GM13977 (cell line): ENCODE data around the gene CNTFR.

Experiments used
- DNase-seq: peaks from one replicate; pipeline ENCODE4 v3.0.0; 2012; ENCODE audit warnings: low spot score
- in situ Hi-C: fragments of 300-500 bp; cut with MboI; formaldehyde crosslinking; loops from one replicate; pipeline ENCODE4 v1.12.0; 2022; ENCODE audit warnings: low sequenced_read_pairs, low pct_unique_long_range_greater_than_20kb, mixed read lengths, inconsistent platforms; ENCODE audit not compliant: unreplicated experiment
- TF ChIP-seq, protein P1 (sequence below): IDR thresholded peaks from 2 replicates; pipeline ENCODE4 v1.5.1; 2012; ENCODE audit warnings: mild to moderate bottlenecking, control low read depth; ENCODE audit not compliant: insufficient read depth; ENCODE audit errors: extremely low read depth, missing control alignments

CNTFR gene

DNA sequence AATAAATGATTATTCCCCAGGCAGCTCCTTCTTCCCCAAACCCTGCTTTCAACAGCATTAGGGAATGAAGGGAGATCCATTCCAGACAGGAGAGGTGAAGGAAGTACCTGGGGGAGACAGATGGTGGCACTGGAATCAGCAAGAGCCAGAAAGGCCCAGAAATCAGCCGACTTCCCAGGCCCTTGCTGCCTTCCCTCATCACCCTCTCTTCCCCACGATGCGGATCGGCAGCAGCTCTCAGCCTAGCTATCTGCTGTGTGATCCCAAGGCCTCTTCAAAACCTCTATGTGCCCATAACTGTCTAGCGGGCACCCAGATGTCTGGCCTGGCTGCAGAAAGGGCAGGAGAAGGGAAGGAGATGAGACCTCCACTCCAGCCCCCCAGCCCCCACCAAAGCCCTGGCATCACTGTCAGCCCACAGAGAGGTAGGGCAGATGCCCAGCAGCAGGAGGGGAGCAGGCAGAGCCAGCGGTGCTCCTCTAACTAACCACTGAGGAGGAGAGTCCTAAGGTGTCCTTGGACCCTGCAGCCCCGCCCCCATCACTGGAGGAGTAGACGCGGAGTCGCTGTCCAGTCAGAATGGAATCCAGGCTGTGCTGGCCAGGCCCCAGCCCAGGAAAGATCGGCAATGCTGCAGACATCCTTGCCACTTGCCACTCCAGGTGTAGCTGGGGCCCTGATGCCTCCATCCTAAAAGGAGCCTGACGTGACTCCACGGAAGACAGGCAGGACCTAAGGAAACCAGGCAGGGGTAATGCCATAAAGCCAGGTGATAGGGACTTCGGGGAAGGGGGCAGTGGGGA is 12.7 kb downstream of the CNTFR start:
- DNase-seq = no peak
- TF ChIP-seq, protein P1, sequence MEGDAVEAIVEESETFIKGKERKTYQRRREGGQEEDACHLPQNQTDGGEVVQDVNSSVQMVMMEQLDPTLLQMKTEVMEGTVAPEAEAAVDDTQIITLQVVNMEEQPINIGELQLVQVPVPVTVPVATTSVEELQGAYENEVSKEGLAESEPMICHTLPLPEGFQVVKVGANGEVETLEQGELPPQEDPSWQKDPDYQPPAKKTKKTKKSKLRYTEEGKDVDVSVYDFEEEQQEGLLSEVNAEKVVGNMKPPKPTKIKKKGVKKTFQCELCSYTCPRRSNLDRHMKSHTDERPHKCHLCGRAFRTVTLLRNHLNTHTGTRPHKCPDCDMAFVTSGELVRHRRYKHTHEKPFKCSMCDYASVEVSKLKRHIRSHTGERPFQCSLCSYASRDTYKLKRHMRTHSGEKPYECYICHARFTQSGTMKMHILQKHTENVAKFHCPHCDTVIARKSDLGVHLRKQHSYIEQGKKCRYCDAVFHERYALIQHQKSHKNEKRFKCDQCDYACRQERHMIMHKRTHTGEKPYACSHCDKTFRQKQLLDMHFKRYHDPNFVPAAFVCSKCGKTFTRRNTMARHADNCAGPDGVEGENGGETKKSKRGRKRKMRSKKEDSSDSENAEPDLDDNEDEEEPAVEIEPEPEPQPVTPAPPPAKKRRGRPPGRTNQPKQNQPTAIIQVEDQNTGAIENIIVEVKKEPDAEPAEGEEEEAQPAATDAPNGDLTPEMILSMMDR = no peak
- in situ Hi-C loops = loop anchor here (25.0 kb wide), 1 partner anchor 139 kb away; no protein-coding TSS in a partner anchor

- in situ Hi-C loops = loop anchor here (25.0 kb wide), 1 partner anchor 139 kb away; no protein-coding TSS in a partner anchor
- no peak for DNase-seq
- TF ChIP-seq, protein P1 = no peak
Measured at GRCh38 chr9:34575862-34576596, 13.5 kb downstream of the CNTFR start.

GRCh38 chr9:34575241-34575640 is 14.3 kb downstream of the CNTFR start:
- TF ChIP-seq, protein P1 = no peak
- in situ Hi-C loops = loop anchor here (25.0 kb wide), 1 partner anchor 138 kb away; no protein-coding TSS in a partner anchor
- no peak for DNase-seq

- TF ChIP-seq, protein P1 = no peak
- in situ Hi-C loops = no loop called here
- DNase-seq = no peak
Measured at GRCh38 chr9:34574571-34574970, 15.0 kb downstream of the CNTFR start.

DNA sequence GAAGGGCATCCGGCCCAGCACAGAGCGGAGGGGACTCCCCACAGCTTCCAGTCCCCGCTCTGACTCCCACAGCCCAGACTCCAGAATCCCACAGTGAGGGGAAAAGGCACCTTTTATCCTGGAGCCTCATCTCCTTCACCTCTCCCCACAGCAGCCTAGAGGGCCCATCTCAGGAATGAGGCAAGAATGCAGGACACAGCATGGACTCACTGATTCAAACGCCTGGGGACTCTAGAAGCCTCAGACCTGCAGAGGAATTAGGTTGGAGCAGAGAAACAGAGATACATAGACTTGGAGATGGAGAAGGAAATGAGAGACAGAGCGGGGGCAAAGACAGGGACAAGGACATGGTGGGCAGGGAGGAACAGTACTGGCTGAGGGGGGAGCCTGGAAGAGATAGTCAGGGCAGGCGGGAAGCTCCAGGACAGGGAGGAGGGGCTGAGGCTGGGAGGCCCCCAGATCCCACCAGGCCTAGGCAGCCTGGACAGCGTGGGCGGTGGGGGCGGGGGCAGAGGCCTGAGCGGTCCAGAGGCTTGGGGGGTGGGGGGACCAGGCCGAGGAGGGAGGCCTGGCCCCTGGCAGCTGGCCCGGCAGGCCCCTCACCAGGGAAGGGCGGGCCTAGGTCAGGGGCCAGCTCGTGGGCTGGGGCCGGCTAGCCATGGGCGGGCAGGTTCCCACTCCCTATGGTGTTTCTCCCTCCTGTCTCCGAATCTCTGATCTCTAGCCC is 15.8 kb downstream of the CNTFR start:
- in situ Hi-C loops = no loop called here
- no peak for DNase-seq
- TF ChIP-seq, protein P1 = no peak

DNA sequence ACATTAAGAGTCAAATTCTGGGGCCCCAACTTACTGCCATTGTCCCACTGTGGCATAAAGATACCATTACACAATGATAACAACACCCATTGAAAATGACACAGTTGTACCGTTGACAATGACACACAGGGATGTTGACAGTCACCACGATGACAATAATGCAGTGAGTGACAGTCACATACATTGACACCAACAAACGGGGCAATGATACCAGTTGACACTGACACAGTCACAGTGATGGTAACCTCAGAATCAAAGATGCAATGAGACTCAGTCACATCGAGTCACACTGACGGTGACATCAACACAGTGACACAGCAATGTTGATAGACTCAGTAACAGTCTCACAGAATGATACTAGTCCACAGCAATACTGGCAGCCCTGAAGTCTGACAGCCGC is 16.9 kb downstream of the CNTFR start:
- in situ Hi-C loops = no loop called here
- DNase-seq = no peak
- TF ChIP-seq, protein P1 = no peak
